ENCODE data around the gene RUFY4.

The RUFY4 gene

GRCh38 chr2:218063896-218064295 lies 5.2 kb upstream of the RUFY4 start:
- no peak for DNase-seq

GRCh38 chr2:218065239-218066006 lies 3.6 kb upstream of the RUFY4 start:
- DNase-seq, result no peak

GRCh38 chr2:218066926-218067515 lies 2.0 kb upstream of the RUFY4 start:
- DNase-seq, result no peak

- no peak for DNase-seq
Observed at GRCh38 chr2:218067523-218067922, 1.5 kb upstream of the RUFY4 start.

- DNase-seq, result no peak
Observed at GRCh38 chr2:218069606-218070300, 700 bp downstream of the RUFY4 start.

- DNase-seq, result no peak
Observed at GRCh38 chr2:218070587-218070986, 1.5 kb downstream of the RUFY4 start.

GRCh38 chr2:218071218-218071937 lies 2.3 kb downstream of the RUFY4 start:
- no peak for DNase-seq

GRCh38 chr2:218072002-218072401 lies 2.9 kb downstream of the RUFY4 start:
- DNase-seq, result no peak

GRCh38 chr2:218072478-218073024 lies 3.5 kb downstream of the RUFY4 start:
- no peak for DNase-seq

GRCh38 chr2:218073185-218073584 lies 4.1 kb downstream of the RUFY4 start:
- no peak for DNase-seq

- DNase-seq, result no peak
Observed at GRCh38 chr2:218074031-218074430, 5.0 kb downstream of the RUFY4 start.

- DNase-seq, result no peak
Observed at GRCh38 chr2:218075975-218076811, 7.1 kb downstream of the RUFY4 start.

- no peak for DNase-seq
Observed at GRCh38 chr2:218077464-218078216, 8.6 kb downstream of the RUFY4 start.

GRCh38 chr2:218079943-218080913 lies 11.2 kb downstream of the RUFY4 start:
- no peak for DNase-seq

- no peak for DNase-seq
Observed at GRCh38 chr2:218081063-218081462, 12.0 kb downstream of the RUFY4 start.

- DNase-seq, result no peak
Observed at GRCh38 chr2:218081695-218082094, 12.6 kb downstream of the RUFY4 start.

- DNase-seq, result no peak
Observed at GRCh38 chr2:218082586-218083351, 13.7 kb downstream of the RUFY4 start.

GRCh38 chr2:218083352-218083676 lies 14.3 kb downstream of the RUFY4 start:
- no peak for DNase-seq

- DNase-seq, result no peak
Observed at GRCh38 chr2:218086478-218086877, 17.4 kb downstream of the RUFY4 start.

GRCh38 chr2:218089259-218089658 lies 20.2 kb downstream of the RUFY4 start:
- DNase-seq, result no peak
